ENCODE data around the gene AXIN1.
"Not testable (repeated sequence)": the region's sequence is repeated elsewhere in the genome, so short reads cannot be mapped to it uniquely, and the experiment has no call there.

The AXIN1 gene

GRCh38 chr16:266258-267164 lies 86.0 kb downstream of the AXIN1 start:
- DNase-seq (ENCODE audit: low spot score), result no peak

GRCh38 chr16:265711-266110 lies 86.8 kb downstream of the AXIN1 start:
- DNase-seq (ENCODE audit: low spot score), result no peak

GRCh38 chr16:265002-265529 lies 87.5 kb downstream of the AXIN1 start:
- DNase-seq (ENCODE audit: low spot score), result no peak

- DNase-seq (ENCODE audit: low spot score), result no peak
Observed at GRCh38 chr16:264440-264951, 88.0 kb downstream of the AXIN1 start.

- no peak for DNase-seq (ENCODE audit: low spot score)
Observed at GRCh38 chr16:263944-264343, 88.6 kb downstream of the AXIN1 start.

- no peak for DNase-seq (ENCODE audit: low spot score)
Observed at GRCh38 chr16:263182-263774, 89.2 kb downstream of the AXIN1 start.

- DNase-seq (ENCODE audit: low spot score), result no peak
Observed at GRCh38 chr16:262121-262745, 90.3 kb downstream of the AXIN1 start.

- DNase-seq (ENCODE audit: low spot score), result no peak
Observed at GRCh38 chr16:261031-261691, 91.4 kb downstream of the AXIN1 start.

GRCh38 chr16:260326-260725 lies 92.2 kb downstream of the AXIN1 start:
- no peak for DNase-seq (ENCODE audit: low spot score)

GRCh38 chr16:259814-260253 lies 92.7 kb downstream of the AXIN1 start:
- no peak for DNase-seq (ENCODE audit: low spot score)

- no peak for DNase-seq (ENCODE audit: low spot score)
Observed at GRCh38 chr16:259226-259625, 93.3 kb downstream of the AXIN1 start.

- not testable (repeated sequence) for DNase-seq (ENCODE audit: low spot score)
Observed at GRCh38 chr16:258091-258490, 94.4 kb downstream of the AXIN1 start.

- DNase-seq (ENCODE audit: low spot score), result no peak
Observed at GRCh38 chr16:255183-255582, 97.3 kb downstream of the AXIN1 start.

- no peak for DNase-seq (ENCODE audit: low spot score)
Observed at GRCh38 chr16:254461-254860, 98.1 kb downstream of the AXIN1 start.

GRCh38 chr16:253833-254232 lies 98.7 kb downstream of the AXIN1 start:
- no peak for DNase-seq (ENCODE audit: low spot score)

GRCh38 chr16:252366-253337 lies 99.9 kb downstream of the AXIN1 start:
- DNase-seq (ENCODE audit: low spot score), result no peak

GRCh38 chr16:249431-249830 lies 103.1 kb downstream of the AXIN1 start:
- no peak for DNase-seq (ENCODE audit: low spot score)

GRCh38 chr16:247027-247426 lies 105.5 kb downstream of the AXIN1 start:
- no peak for DNase-seq (ENCODE audit: low spot score)

- DNase-seq (ENCODE audit: low spot score), result no peak
Observed at GRCh38 chr16:245105-245504, 107.4 kb downstream of the AXIN1 start.

GRCh38 chr16:243348-243747 lies 109.2 kb downstream of the AXIN1 start:
- no peak for DNase-seq (ENCODE audit: low spot score)

- DNase-seq (ENCODE audit: low spot score), result no peak
Observed at GRCh38 chr16:242281-242680, 110.2 kb downstream of the AXIN1 start.

Data from pons (tissue), 1 donor.